22Rv1 (cell line): ENCODE data around the gene JAKMIP2.
"Not testable (repeated sequence)": the region's sequence is repeated elsewhere in the genome, so short reads cannot be mapped to it uniquely, and the experiment has no call there.

Experiments
- H3K27ac ChIP-seq: fragments of 450-650 bp; 2 replicates; pipeline ENCODE4 v1.5.1; 2017
- CTCF ChIP-seq: fragments of 450-650 bp; IDR thresholded peaks from 2 replicates; pipeline ENCODE4 v1.5.1; 2017; ENCODE audit warnings: mild to moderate bottlenecking
- ZFX ChIP-seq: fragments of 450-650 bp; IDR thresholded peaks from 2 replicates; pipeline ENCODE4 v1.6.1; 2017; ENCODE audit warnings: antibody characterized with exemption, borderline replicate concordance

Gene JAKMIP2

GRCh38 chr5:147648597-147648996 is 133.9 kb downstream of the JAKMIP2 start:
- no peak for TF ChIP-seq ZFX
- TF ChIP-seq CTCF: no peak

GRCh38 chr5:147645197-147645596 is 137.3 kb downstream of the JAKMIP2 start:
- TF ChIP-seq CTCF: no peak
- no peak for TF ChIP-seq ZFX
- no peak overlapping the region for H3K27ac ChIP-seq

More at GRCh38 chr5:147648597-147648996, 133.9 kb downstream of the JAKMIP2 start:
- no peak overlapping the region for H3K27ac ChIP-seq

GRCh38 chr5:147644460-147644859 is 138.1 kb downstream of the JAKMIP2 start:
- no peak overlapping the region for H3K27ac ChIP-seq
- TF ChIP-seq ZFX (no peak), CTCF (no peak)

- TF ChIP-seq CTCF (no peak), ZFX (no peak)
- no peak overlapping the region for H3K27ac ChIP-seq
Observed at GRCh38 chr5:147643142-147643541, 139.4 kb downstream of the JAKMIP2 start.

- no peak for TF ChIP-seq CTCF
- TF ChIP-seq ZFX: no peak
- H3K27ac ChIP-seq: no peak overlapping the region
Observed at GRCh38 chr5:147642666-147643065, 139.9 kb downstream of the JAKMIP2 start.

GRCh38 chr5:147639321-147639720 is 143.2 kb downstream of the JAKMIP2 start:
- TF ChIP-seq ZFX: no peak
- no peak overlapping the region for H3K27ac ChIP-seq

GRCh38 chr5:147636729-147636984 is 145.9 kb downstream of the JAKMIP2 start:
- TF ChIP-seq ZFX: no peak
- TF ChIP-seq CTCF: no peak
- no peak overlapping the region for H3K27ac ChIP-seq

- no peak overlapping the region for H3K27ac ChIP-seq
- no peak for TF ChIP-seq ZFX
- TF ChIP-seq CTCF: no peak
Observed at GRCh38 chr5:147635882-147636728, 146.4 kb downstream of the JAKMIP2 start.

GRCh38 chr5:147635439-147635838 is 147.1 kb downstream of the JAKMIP2 start:
- not testable (repeated sequence) for H3K27ac ChIP-seq
